Keratinocyte (primary cell): ENCODE data around the gene HNRNPUL2. TPM values are rescaled to one million over a fixed set of nuclear protein-coding genes. Genes with fewer than 3 reads are reported as not detected.
A peak's percentile ranks its signal among the peaks of the same experiment; 100 is the strongest.
"Not testable (repeated sequence)": the region's sequence is repeated elsewhere in the genome, so short reads cannot be mapped to it uniquely, and the experiment has no call there.

Experiments
- DNase-seq: peaks from one replicate; pipeline ENCODE4 v3.0.0-alpha.2; 2011; ENCODE audit warnings: low read depth, missing footprints, low spot score
- FAIRE-seq: peaks from 2 replicates; lab custom pipeline; 2011; peaks lifted over from hg19 to GRCh38; lab: Jason Lieb, UNC
- H2AFZ ChIP-seq: 2 replicates; pipeline ENCODE4 v1.6.0; 2012; ENCODE audit warnings: low read length, control low read depth, inconsistent platforms; ENCODE audit not compliant: control insufficient read depth
- H3K27ac ChIP-seq: 2 replicates; pipeline ENCODE4 v1.5.1; 2011; ENCODE audit warnings: low read length; ENCODE audit not compliant: control insufficient read depth, insufficient read depth
- H3K27me3 ChIP-seq: 3 replicates; pipeline ENCODE4 v1.6.0; 2011; ENCODE audit warnings: low read length; ENCODE audit not compliant: control insufficient read depth, insufficient read depth; ENCODE audit errors: extremely low read depth
- H3K36me3 ChIP-seq, 2 experiments: 2 replicates in 1 of 2; 3 replicates in 1 of 2; pipeline ENCODE4 v1.5.1; 2011; ENCODE audit warnings: low read length in 2 of 2, mild to moderate bottlenecking in 1 of 2; ENCODE audit not compliant: control insufficient read depth in 2 of 2, insufficient read depth in 2 of 2; ENCODE audit errors: extremely low read depth in 1 of 2
- H3K4me1 ChIP-seq: 3 replicates; pipeline ENCODE4 v1.5.1; 2011; ENCODE audit warnings: low read length; ENCODE audit not compliant: control insufficient read depth, insufficient read depth; ENCODE audit errors: extremely low read depth
- H3K4me2 ChIP-seq: 3 replicates; pipeline ENCODE4 v1.6.0; 2011; ENCODE audit warnings: low read depth, low read length; ENCODE audit not compliant: control insufficient read depth, insufficient read depth; ENCODE audit errors: extremely low read depth
- H3K4me3 ChIP-seq, 3 experiments: fragments of 200-600 bp in 1 of 3; sonication (generic) in 1 of 3; 2 replicates in 2 of 3; 3 replicates in 1 of 3; pipeline ENCODE4 v1.5.1; 2011 to 2016; ENCODE audit warnings: low read length in 3 of 3, mild to moderate bottlenecking in 3 of 3, control low read depth in 2 of 3, inconsistent platforms in 1 of 3, low read depth in 1 of 3, mixed read lengths in 1 of 3, mixed run types in 1 of 3, moderate library complexity in 1 of 3; ENCODE audit not compliant: control insufficient read depth in 2 of 3, insufficient read depth in 2 of 3; ENCODE audit errors: extremely low read depth in 1 of 3
- H3K79me2 ChIP-seq: 2 replicates; pipeline ENCODE4 v1.6.0; 2012; ENCODE audit warnings: low read length; ENCODE audit not compliant: control insufficient read depth, insufficient read depth
- H3K9ac ChIP-seq: 3 replicates; pipeline ENCODE4 v1.6.0; 2011; ENCODE audit warnings: low read length; ENCODE audit not compliant: control insufficient read depth, insufficient read depth; ENCODE audit errors: extremely low read depth
- H3K9me1 ChIP-seq: 3 replicates; pipeline ENCODE4 v1.6.0; 2011; ENCODE audit warnings: low read length; ENCODE audit not compliant: control insufficient read depth, insufficient read depth; ENCODE audit errors: extremely low read depth
- H3K9me3 ChIP-seq: 2 replicates; pipeline ENCODE4 v1.5.1; 2012; ENCODE audit warnings: low read depth, low read length; ENCODE audit not compliant: control insufficient read depth
- H4K20me1 ChIP-seq: 3 replicates; pipeline ENCODE4 v1.6.0; 2011; ENCODE audit warnings: low read length; ENCODE audit not compliant: control insufficient read depth, insufficient read depth; ENCODE audit errors: extremely low read depth
- CTCF ChIP-seq, 3 experiments: IDR thresholded peaks in 1 of 3; conservative IDR thresholded peaks in 1 of 3; optimal IDR thresholded peaks in 1 of 3; 2 replicates in 2 of 3; 3 replicates in 1 of 3; pipeline versions ENCODE3 to v1.5.1; 2011; ENCODE audit warnings: low read length in 3 of 3, mild to moderate bottlenecking in 3 of 3, moderate library complexity in 2 of 3, control low read depth in 1 of 3, inconsistent platforms in 1 of 3; ENCODE audit not compliant: insufficient read depth in 2 of 3; ENCODE audit errors: extremely low read depth in 1 of 3
- EZH2 ChIP-seq: IDR thresholded peaks from one replicate; pipeline ENCODE4 v1.6.1; 2012; ENCODE audit warnings: inconsistent platforms, mild to moderate bottlenecking, low read length, moderate library complexity
- dilution Hi-C: fragments of 300-500 bp; cut with MboI; formaldehyde crosslinking; loops from one replicate; pipeline ENCODE4 v1.7.0; 2020; ENCODE audit warnings: low sequenced_read_pairs; ENCODE audit not compliant: extremely low pct_ligation_motif_present
- polyA plus RNA-seq, 5 experiments: library from polyadenylated mRNA; depleted of rRNA in 3 of 5; stranded (reverse) in 3 of 5; stranded (forward) in 1 of 5; unstranded in 1 of 5; fragments of >200 nt; gene quantifications; 1 replicate in 1 of 5; 2 replicates in 3 of 5; 3 replicates in 1 of 5; pipeline versions ENCODE4 v1.2.1 to v1.2.3, GENCODE V29; 2011 to 2012; ENCODE audit warnings: missing spikeins in 2 of 5, low read depth in 1 of 5, low replicate concordance in 1 of 5

HNRNPUL2 gene
- polyA plus RNA-seq, 1 donor (not counting 4 experiments of a cell fraction or from before 2014, with no cell fraction given) = 29.0 TPM

GRCh38 chr11:62705880-62706849 lies 21.1 kb downstream of the HNRNPUL2 start:
- Histone ChIP-seq H3K4me2 (peak overlapping the region; percentile 99), H3K27ac (peak overlapping the region; percentile 87), H2AFZ (peak overlapping the region; percentile 92), H3K4me1 (peaks cover 36% of the 10 kb centered on the region), H3K4me3 (peak overlapping the region; percentile 59 to 95 (median 72)), H3K36me3 (peaks cover 2 to 11% of the 10 kb centered on the region in 2 experiments), H3K27me3 (no peaks in the 10 kb centered on the region), H4K20me1 (no peaks in the 10 kb centered on the region), H3K9ac (peak overlapping the region; percentile 86), H3K79me2 (no peaks in the 10 kb centered on the region), H3K9me3 (no peaks in the 10 kb centered on the region), H3K9me1 (no peaks in the 10 kb centered on the region)
- dilution Hi-C loops = no loop called here
- DNase-seq (peak; percentile 73), FAIRE-seq (no peak)
- TF ChIP-seq CTCF (optimal IDR thresholded peaks at IDR 0.05 in 1 of 3, IDR thresholded peaks at IDR 0.05 in 1 of 3, conservative IDR thresholded peaks at IDR 0.05 in 1 of 3; ENCODE audit: extremely low read depth in 1 of 3, insufficient read depth in 2 of 3, low read length in 3 of 3) (no peak), EZH2 (no peak)

- FAIRE-seq (no peak), DNase-seq (no peak)
- peak overlapping the region; percentile 86 for H3K9ac ChIP-seq
- H2AFZ ChIP-seq = peak overlapping the region; percentile 92
- H3K4me2 ChIP-seq = peak overlapping the region; percentile 99
- H3K36me3 ChIP-seq = peaks cover 2 to 8% of the 10 kb centered on the region in 2 experiments
- H3K79me2 ChIP-seq = no peaks in the 10 kb centered on the region
- H3K27ac ChIP-seq = peak overlapping the region; percentile 87
- no peak for TF ChIP-seq EZH2
- peak in 2 of 3 experiments; percentile 13 to 26 for TF ChIP-seq CTCF (optimal IDR thresholded peaks at IDR 0.05 in 1 of 3, IDR thresholded peaks at IDR 0.05 in 1 of 3, conservative IDR thresholded peaks at IDR 0.05 in 1 of 3; ENCODE audit: extremely low read depth in 1 of 3, insufficient read depth in 2 of 3, low read length in 3 of 3)
- H3K27me3 ChIP-seq = no peaks in the 10 kb centered on the region
- H3K9me3 ChIP-seq = no peaks in the 10 kb centered on the region
- H3K4me3 ChIP-seq = peak overlapping the region; percentile 59 to 95 (median 72)
- no peaks in the 10 kb centered on the region for H3K9me1 ChIP-seq
- H3K4me1 ChIP-seq = peaks cover 36% of the 10 kb centered on the region
- H4K20me1 ChIP-seq = no peaks in the 10 kb centered on the region
- dilution Hi-C loops = no loop called here
Observed at GRCh38 chr11:62705413-62705812, 21.8 kb downstream of the HNRNPUL2 start.

- H3K9me1 ChIP-seq, H3K27ac ChIP-seq, dilution Hi-C loops, H3K4me3 ChIP-seq, FAIRE-seq, H2AFZ ChIP-seq, H3K36me3 ChIP-seq, H4K20me1 ChIP-seq, H3K9ac ChIP-seq, H3K4me2 ChIP-seq, H3K79me2 ChIP-seq, H3K27me3 ChIP-seq, DNase-seq, H3K9me3 ChIP-seq: not testable (repeated sequence)
- peaks cover 25% of the 10 kb centered on the region for H3K4me1 ChIP-seq
Observed at GRCh38 chr11:62703921-62704320, 23.3 kb downstream of the HNRNPUL2 start.
